Adipocyte (in vitro differentiated cells): ENCODE measurements around the gene CHMP1B.

Source experiments
- DNase-seq: peaks from one replicate; pipeline ENCODE4 v3.0.0-alpha.2; 2015; ENCODE audit warnings: low read depth
- H3K27me3 ChIP-seq: replicated peaks from 2 replicates; pipeline ENCODE4 v1.7.0; 2013; ENCODE audit warnings: mild to moderate bottlenecking, low read length, moderate library complexity; ENCODE audit not compliant: control insufficient read depth, insufficient read depth
- H3K36me3 ChIP-seq: 2 replicates; pipeline ENCODE4 v1.7.0; 2013; ENCODE audit warnings: low read length, mild to moderate bottlenecking, moderate library complexity; ENCODE audit not compliant: control insufficient read depth, insufficient read depth, severe bottlenecking
- H3K4me1 ChIP-seq: 2 replicates; pipeline ENCODE4 v1.7.0; 2013; ENCODE audit warnings: mild to moderate bottlenecking, low read length, moderate library complexity; ENCODE audit not compliant: control insufficient read depth, insufficient read depth
- H3K4me3 ChIP-seq: 2 replicates; pipeline ENCODE4 v1.7.0; 2013; ENCODE audit warnings: mild to moderate bottlenecking, low read length, moderate library complexity
- H3K9ac ChIP-seq: 2 replicates; pipeline ENCODE4 v1.7.0; 2013; ENCODE audit warnings: mild to moderate bottlenecking, low read length, moderate library complexity
- H3K9me3 ChIP-seq: 2 replicates; pipeline ENCODE4 v1.7.0; 2013; ENCODE audit warnings: mild to moderate bottlenecking, low read length, moderate library complexity; ENCODE audit not compliant: control insufficient read depth

Gene CHMP1B

GRCh38 chr18:11872479-11873136, 21.4 kb downstream of the CHMP1B start:
- peak; percentile 43 for DNase-seq
- Histone ChIP-seq H3K9me3 (peaks cover 4% of the 10 kb centered on the region), H3K9ac (no peak overlapping the region), H3K27me3 (no peaks in the 10 kb centered on the region), H3K36me3 (no peaks in the 10 kb centered on the region), H3K4me3 (no peak overlapping the region), H3K4me1 (no peaks in the 10 kb centered on the region)

DNA sequence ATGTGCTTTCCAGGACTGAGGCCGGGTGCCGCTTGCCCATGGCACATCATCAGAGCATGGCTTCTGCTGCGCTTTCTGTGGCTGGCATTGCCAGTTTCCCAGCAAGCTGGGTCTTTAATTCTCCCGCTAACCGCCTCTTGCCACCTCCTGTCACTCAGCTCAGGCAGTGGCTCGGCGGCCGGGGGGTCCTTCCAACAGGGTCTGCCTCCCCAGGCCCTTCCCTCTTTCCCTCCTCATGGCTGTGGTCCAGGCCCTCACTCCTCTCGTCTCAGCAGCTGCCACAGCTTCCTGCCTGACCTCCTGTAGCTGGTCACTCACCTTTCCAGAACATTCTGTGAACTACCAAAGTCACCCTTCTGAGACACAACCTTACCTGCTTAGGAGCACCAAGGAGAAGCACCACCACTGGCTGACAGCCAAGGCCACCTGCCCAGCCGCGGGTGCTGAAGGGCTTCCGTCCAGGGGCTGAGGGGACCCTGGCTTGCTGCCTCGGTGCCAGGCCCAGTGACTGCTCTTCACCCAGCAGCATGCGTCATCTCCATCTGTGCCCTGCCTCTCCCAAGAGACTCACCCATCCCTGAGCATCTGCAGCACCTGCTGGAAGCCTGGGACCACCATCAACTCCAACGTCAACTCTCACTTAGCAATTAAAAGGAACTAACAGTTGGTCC, 22.6 kb downstream of the CHMP1B start:
- H3K27me3 ChIP-seq: no peaks in the 10 kb centered on the region
- H3K9ac ChIP-seq: no peak overlapping the region
- H3K4me1 ChIP-seq: no peaks in the 10 kb centered on the region
- no peaks in the 10 kb centered on the region for H3K36me3 ChIP-seq
- H3K4me3 ChIP-seq: no peak overlapping the region
- DNase-seq: no peak
- peaks cover 4% of the 10 kb centered on the region for H3K9me3 ChIP-seq

DNA sequence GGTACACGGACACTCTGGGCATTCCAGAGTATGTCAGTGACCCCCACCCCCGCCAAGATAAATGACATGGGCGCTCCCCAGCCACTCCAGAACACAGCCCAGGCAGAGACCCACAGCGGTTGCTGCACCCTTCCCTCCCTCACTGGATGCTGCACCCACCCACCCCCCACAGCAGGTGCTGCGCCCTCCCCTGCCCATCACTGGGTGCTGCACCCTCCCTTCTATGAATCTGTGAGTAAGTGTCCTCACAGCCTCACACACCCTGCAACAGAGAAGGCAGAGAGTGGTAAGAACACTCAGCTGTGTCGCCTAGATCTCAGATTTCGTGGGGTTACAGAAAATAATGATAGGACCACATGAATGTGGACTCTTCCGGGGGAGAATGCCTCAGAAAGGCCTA, 23.5 kb downstream of the CHMP1B start:
- H3K4me1 ChIP-seq: no peaks in the 10 kb centered on the region
- H3K27me3 ChIP-seq: no peaks in the 10 kb centered on the region
- DNase-seq: no peak
- peaks cover 4% of the 10 kb centered on the region for H3K9me3 ChIP-seq
- H3K36me3 ChIP-seq: no peaks in the 10 kb centered on the region
- H3K4me3 ChIP-seq: no peak overlapping the region
- H3K9ac ChIP-seq: no peak overlapping the region

DNA sequence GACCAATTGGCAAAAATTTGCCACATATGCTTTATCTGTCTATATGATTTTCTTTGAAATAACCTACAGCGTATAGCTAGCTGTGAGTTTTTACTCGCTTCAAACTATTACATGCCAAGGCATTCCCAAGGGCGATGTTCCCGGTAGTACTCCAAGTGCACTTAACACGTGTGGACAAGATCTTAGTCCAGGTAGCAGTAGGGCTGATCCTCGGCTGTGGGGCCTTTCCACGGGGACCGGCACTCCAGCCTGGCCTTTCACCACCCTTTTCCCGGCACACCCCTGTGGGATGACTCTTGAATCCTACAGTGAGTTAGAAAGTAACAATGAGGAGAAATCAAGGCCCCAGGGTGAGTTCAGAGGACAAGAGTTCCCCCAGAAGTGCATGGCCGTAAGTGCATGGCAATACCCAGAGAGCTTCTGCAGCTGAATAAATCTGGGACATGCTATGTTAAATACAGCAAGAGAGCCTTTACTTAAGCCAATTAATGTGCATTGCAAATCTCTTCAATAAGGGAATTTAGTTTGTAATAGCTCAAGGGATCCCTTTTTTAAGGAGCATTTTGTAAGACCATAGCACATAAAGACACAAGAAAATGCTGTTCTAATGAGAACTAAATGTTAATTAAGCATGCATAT, 26.4 kb downstream of the CHMP1B start:
- peaks cover 4% of the 10 kb centered on the region for H3K9me3 ChIP-seq
- H3K9ac ChIP-seq: no peak overlapping the region
- H3K36me3 ChIP-seq: peaks cover 6% of the 10 kb centered on the region
- no peaks in the 10 kb centered on the region for H3K27me3 ChIP-seq
- no peaks in the 10 kb centered on the region for H3K4me1 ChIP-seq
- H3K4me3 ChIP-seq: no peak overlapping the region
- DNase-seq: no peak

DNA sequence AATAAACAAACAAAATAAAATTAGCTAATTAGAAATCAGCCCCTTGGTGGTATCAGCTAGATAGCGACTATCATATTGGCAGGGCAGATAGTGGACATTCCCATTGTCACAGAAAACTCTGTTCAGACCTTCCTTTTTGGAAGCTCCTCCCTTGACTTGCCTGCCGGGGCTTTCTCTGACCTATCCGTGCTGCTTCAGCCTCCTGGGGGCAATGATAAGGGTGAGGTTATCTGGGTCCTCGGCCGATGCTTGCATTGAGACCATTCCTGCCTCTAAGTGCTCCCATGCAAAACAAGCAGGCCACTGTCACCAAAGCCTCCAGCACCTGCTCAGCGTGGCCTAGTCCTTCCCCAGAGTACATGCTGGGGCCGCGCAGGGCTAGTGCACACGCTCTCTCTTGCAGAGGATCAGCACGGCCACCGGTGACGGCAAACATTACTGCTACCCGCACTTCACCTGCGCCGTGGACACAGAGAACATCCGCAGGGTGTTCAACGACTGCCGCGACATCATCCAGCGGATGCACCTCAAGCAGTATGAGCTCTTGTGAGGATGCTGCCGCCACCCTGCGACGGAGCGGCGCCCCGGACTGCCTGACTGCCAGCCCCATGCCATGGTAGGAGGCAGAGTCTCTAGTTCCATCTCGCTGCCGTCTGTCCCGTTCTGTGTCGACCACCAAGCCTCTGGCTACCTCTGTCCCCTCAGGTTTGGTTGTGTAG, 29.5 kb downstream of the CHMP1B start:
- DNase-seq: no peak
- no peaks in the 10 kb centered on the region for H3K9me3 ChIP-seq
- H3K4me3 ChIP-seq: no peak overlapping the region
- H3K9ac ChIP-seq: no peak overlapping the region
- H3K4me1 ChIP-seq: no peaks in the 10 kb centered on the region
- H3K27me3 ChIP-seq: no peaks in the 10 kb centered on the region
- H3K36me3 ChIP-seq: peaks cover 26% of the 10 kb centered on the region

GRCh38 chr18:11882636-11883035, 31.4 kb downstream of the CHMP1B start:
- no peaks in the 10 kb centered on the region for H3K4me1 ChIP-seq
- no peak overlapping the region for H3K4me3 ChIP-seq
- H3K27me3 ChIP-seq: no peaks in the 10 kb centered on the region
- no peaks in the 10 kb centered on the region for H3K9me3 ChIP-seq
- H3K9ac ChIP-seq: no peak overlapping the region
- no peak for DNase-seq
- H3K36me3 ChIP-seq: peaks cover 41% of the 10 kb centered on the region

GRCh38 chr18:11883153-11883552, 31.9 kb downstream of the CHMP1B start:
- peak; percentile 20 for DNase-seq
- no peak overlapping the region for H3K9ac ChIP-seq
- peaks cover 46% of the 10 kb centered on the region for H3K36me3 ChIP-seq

DNA sequence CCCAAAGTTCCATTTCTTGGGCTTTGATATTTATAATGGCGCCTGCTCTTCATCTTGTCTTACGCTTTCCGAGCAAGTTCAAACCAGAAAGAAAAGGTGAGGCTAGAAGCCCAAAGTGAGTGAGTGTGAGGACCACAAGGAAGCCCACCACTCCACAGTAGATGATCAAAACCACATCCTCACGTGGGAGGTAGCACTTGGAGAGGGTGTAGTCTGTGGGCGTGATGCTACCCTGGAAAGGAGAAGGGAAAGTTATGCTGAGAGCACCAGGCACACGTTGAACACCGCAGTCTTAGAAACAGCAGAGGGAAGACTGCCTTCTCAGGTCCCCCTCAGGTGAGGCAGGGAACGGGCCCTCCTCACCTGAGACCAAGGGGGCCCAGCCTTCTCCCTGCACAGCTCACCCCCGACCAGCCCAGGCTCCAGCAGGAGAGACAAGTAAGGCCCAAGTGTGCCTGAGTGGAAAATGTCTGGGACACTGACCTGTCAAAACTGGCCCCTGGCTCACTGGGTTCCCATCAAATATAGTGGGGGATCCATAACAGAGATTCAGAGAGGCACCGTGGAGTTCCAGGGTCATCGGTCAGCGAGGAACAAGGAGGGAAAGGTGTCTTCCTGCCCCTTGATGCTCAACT, 33.3 kb downstream of the CHMP1B start:
- no peak for DNase-seq
- no peak overlapping the region for H3K4me3 ChIP-seq
- no peaks in the 10 kb centered on the region for H3K4me1 ChIP-seq
- H3K9me3 ChIP-seq: no peaks in the 10 kb centered on the region
- H3K27me3 ChIP-seq: no peaks in the 10 kb centered on the region
- H3K9ac ChIP-seq: no peak overlapping the region
- H3K36me3 ChIP-seq: peaks cover 60% of the 10 kb centered on the region

More at GRCh38 chr18:11883153-11883552, 31.9 kb downstream of the CHMP1B start:
- no peaks in the 10 kb centered on the region for H3K9me3 ChIP-seq
- H3K4me1 ChIP-seq: no peaks in the 10 kb centered on the region
- H3K27me3 ChIP-seq: no peaks in the 10 kb centered on the region
- no peak overlapping the region for H3K4me3 ChIP-seq

GRCh38 chr18:11885278-11885947, 34.2 kb downstream of the CHMP1B start:
- DNase-seq: no peak
- Histone ChIP-seq H3K4me1 (no peaks in the 10 kb centered on the region), H3K4me3 (no peak overlapping the region), H3K36me3 (peaks cover 68% of the 10 kb centered on the region), H3K9me3 (no peaks in the 10 kb centered on the region), H3K27me3 (no peaks in the 10 kb centered on the region), H3K9ac (no peak overlapping the region)

- peaks cover 72% of the 10 kb centered on the region for H3K36me3 ChIP-seq
- no peaks in the 10 kb centered on the region for H3K27me3 ChIP-seq
- no peaks in the 10 kb centered on the region for H3K4me1 ChIP-seq
- DNase-seq: no peak
- H3K9me3 ChIP-seq: no peaks in the 10 kb centered on the region
- no peak overlapping the region for H3K9ac ChIP-seq
- no peak overlapping the region for H3K4me3 ChIP-seq
These were observed 35.4 kb downstream of the CHMP1B start for GRCh38 chr18:11886577-11887110.
